ENCODE measurements around the gene ADARB2.

DNA sequence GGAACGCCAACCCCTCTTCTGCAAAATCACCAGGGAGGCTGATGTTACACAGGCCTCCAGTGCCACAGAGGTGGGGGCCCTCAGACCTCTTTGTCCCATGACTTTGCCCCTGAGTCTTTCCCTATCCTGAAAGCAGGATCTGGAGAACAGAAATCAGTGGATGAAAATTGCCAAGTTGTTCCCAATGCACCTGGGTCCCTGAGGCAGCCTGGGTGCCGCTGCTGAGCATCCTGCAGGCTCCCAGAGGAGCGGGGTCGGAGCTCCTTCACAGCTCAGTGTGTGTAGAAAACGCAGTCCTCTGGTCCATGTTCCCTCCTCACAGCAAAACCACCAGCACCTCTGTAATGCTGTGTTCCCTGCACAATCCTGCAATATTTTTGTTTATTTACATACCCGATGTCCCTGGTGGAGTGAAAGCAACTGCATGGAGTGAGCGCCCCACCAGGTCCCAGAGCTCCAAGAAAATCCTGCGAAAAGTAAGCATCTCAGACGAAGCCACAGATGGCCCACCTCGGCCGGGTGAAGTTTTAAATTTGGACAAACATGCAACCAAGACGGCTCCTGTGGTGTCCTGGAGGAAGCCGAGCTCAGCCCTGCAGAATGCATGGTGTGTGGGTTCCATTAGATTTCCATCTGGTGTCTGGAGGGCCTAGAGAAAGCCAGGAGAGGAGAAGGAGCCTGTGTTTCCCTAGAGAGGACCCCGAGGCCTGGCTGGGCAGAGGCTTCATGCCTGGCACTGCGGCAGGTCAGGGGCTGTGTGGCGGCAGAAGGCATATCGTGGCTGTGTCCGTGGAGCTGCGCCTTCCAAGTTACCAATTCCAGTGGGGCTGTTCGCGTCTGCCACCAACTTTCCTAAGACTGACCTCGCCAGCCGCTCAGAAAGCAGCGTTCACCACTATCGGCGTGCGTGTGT lies 445.9 kb downstream of the ADARB2 start:
- TF ChIP-seq POLR2AphosphoS5 (IDR thresholded peaks at IDR 0.05; ENCODE audit: low read depth), result no peak
- TF ChIP-seq, protein P1, sequence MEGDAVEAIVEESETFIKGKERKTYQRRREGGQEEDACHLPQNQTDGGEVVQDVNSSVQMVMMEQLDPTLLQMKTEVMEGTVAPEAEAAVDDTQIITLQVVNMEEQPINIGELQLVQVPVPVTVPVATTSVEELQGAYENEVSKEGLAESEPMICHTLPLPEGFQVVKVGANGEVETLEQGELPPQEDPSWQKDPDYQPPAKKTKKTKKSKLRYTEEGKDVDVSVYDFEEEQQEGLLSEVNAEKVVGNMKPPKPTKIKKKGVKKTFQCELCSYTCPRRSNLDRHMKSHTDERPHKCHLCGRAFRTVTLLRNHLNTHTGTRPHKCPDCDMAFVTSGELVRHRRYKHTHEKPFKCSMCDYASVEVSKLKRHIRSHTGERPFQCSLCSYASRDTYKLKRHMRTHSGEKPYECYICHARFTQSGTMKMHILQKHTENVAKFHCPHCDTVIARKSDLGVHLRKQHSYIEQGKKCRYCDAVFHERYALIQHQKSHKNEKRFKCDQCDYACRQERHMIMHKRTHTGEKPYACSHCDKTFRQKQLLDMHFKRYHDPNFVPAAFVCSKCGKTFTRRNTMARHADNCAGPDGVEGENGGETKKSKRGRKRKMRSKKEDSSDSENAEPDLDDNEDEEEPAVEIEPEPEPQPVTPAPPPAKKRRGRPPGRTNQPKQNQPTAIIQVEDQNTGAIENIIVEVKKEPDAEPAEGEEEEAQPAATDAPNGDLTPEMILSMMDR (conservative IDR thresholded peaks at IDR 0.05; ENCODE audit: low read depth in 2 of 2), result no peak
- TF ChIP-seq EZH2 (IDR thresholded peaks at IDR 0.05; ENCODE audit: low read depth, unreplicated experiment), result no peak
- no peak for TF ChIP-seq CREB1 (CRISPR knock-in tag; IDR thresholded peaks at IDR 0.05; ENCODE audit: low read depth)
- no peak for TF ChIP-seq EZH2phosphoT487 (IDR thresholded peaks at IDR 0.05; ENCODE audit: unreplicated experiment)
- TF ChIP-seq JUNB (IDR thresholded peaks at IDR 0.05; ENCODE audit: unreplicated experiment), result no peak
- TF ChIP-seq REST (IDR thresholded peaks at IDR 0.05; ENCODE audit: unreplicated experiment), result no peak
- TF ChIP-seq ETS1 (IDR thresholded peaks at IDR 0.05), result no peak
- no peak for TF ChIP-seq ZNF114 (CRISPR knock-in tag; IDR thresholded peaks at IDR 0.05)
- TF ChIP-seq NANOG (IDR thresholded peaks at IDR 0.05; ENCODE audit: borderline replicate concordance), result no peak
